C4-2B (cell line): Measurements from ENCODE around the gene SP5.

Experiments used
- CTCF ChIP-seq: fragments of 450-650 bp; conservative IDR thresholded peaks from 2 replicates; pipeline ENCODE4 v1.5.1; 2017; ENCODE audit warnings: mild to moderate bottlenecking
- ZFX ChIP-seq: fragments of 450-650 bp; IDR thresholded peaks from 2 replicates; pipeline ENCODE4 v1.6.1; 2017

DNA sequence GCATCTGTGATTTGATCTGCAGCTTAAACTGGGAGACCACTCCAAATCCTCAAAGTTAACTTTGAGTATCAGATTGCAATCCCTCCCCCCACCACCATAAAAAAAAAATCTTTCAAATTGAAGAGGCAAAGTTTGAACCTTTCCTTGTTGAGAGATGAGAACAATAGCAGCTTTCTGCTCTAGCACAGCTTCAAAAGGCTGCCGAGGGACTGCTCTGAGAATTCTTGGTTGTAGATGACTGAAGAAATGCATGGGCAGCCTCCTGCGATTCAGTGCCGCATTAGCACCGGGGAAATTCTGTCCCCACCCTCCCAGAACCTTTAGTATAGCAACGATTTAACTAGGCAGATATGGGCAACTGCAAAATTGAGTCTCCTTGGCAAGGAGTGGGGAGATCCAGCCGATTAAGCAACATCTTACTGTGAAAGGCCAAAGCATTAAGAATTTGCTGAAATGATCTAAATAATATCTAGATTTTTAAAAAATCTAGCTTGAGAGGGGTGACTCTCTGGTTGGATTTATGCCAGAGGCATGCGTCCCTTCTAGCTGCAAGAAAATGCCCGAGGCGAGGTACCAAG, 3.9 kb upstream of the SP5 start:
- TF ChIP-seq CTCF = no peak
- no peak for TF ChIP-seq ZFX
